ENCODE results near the gene ZNF608.

ZNF608 gene

GRCh38 chr5:124719113-124719967, 27.1 kb downstream of the ZNF608 start:
- no peak for DNase-seq (ENCODE audit: low read depth in 2 of 2)

GRCh38 chr5:124718380-124718789, 28.1 kb downstream of the ZNF608 start:
- no peak for DNase-seq (ENCODE audit: low read depth in 2 of 2)

GRCh38 chr5:124716169-124716568, 30.3 kb downstream of the ZNF608 start:
- no peak for DNase-seq (ENCODE audit: low read depth in 2 of 2)

GRCh38 chr5:124714910-124715309, 31.5 kb downstream of the ZNF608 start:
- DNase-seq (ENCODE audit: low read depth in 2 of 2) = no peak

- DNase-seq (ENCODE audit: low read depth in 2 of 2) = no peak
Measured at GRCh38 chr5:124713595-124713994, 32.8 kb downstream of the ZNF608 start.

- DNase-seq (ENCODE audit: low read depth in 2 of 2) = no peak
Measured at GRCh38 chr5:124712731-124713305, 33.6 kb downstream of the ZNF608 start.

GRCh38 chr5:124708086-124708485, 38.4 kb downstream of the ZNF608 start:
- no peak for DNase-seq (ENCODE audit: low read depth in 2 of 2)

GRCh38 chr5:124707520-124707919, 38.9 kb downstream of the ZNF608 start:
- no peak for DNase-seq (ENCODE audit: low read depth in 2 of 2)

- DNase-seq (ENCODE audit: low read depth in 2 of 2) = no peak
Measured at GRCh38 chr5:124706729-124707361, 39.6 kb downstream of the ZNF608 start.

GRCh38 chr5:124706051-124706450, 40.4 kb downstream of the ZNF608 start:
- DNase-seq (ENCODE audit: low read depth in 2 of 2) = no peak

- DNase-seq (ENCODE audit: low read depth in 2 of 2) = no peak
Measured at GRCh38 chr5:124705577-124705976, 40.9 kb downstream of the ZNF608 start.

- DNase-seq (ENCODE audit: low read depth in 2 of 2) = no peak
Measured at GRCh38 chr5:124704594-124705284, 41.7 kb downstream of the ZNF608 start.

GRCh38 chr5:124703995-124704394, 42.4 kb downstream of the ZNF608 start:
- DNase-seq (ENCODE audit: low read depth in 2 of 2) = no peak

GRCh38 chr5:124702525-124702924, 43.9 kb downstream of the ZNF608 start:
- DNase-seq (ENCODE audit: low read depth in 2 of 2) = no peak

- DNase-seq (ENCODE audit: low read depth in 2 of 2) = no peak
Measured at GRCh38 chr5:124701873-124702425, 44.5 kb downstream of the ZNF608 start.

GRCh38 chr5:124701016-124701415, 45.4 kb downstream of the ZNF608 start:
- no peak for DNase-seq (ENCODE audit: low read depth in 2 of 2)

GRCh38 chr5:124700333-124700732, 46.1 kb downstream of the ZNF608 start:
- DNase-seq (ENCODE audit: low read depth in 2 of 2) = no peak

- DNase-seq (ENCODE audit: low read depth in 2 of 2) = no peak
Measured at GRCh38 chr5:124698770-124699169, 47.7 kb downstream of the ZNF608 start.

GRCh38 chr5:124697933-124698591, 48.4 kb downstream of the ZNF608 start:
- DNase-seq (ENCODE audit: low read depth in 2 of 2) = no peak

- no peak for DNase-seq (ENCODE audit: low read depth in 2 of 2)
Measured at GRCh38 chr5:124697501-124697900, 48.9 kb downstream of the ZNF608 start.

GRCh38 chr5:124696898-124697297, 49.5 kb downstream of the ZNF608 start:
- DNase-seq (ENCODE audit: low read depth in 2 of 2) = no peak

Data from stimulated activated CD8-positive, alpha-beta memory T cell treated with anti-CD3 and anti-CD28 coated beads, Interleukin-2, amount 100 ng/mL, for 1 hour (primary cell).